ENCODE results near the gene MUS81.

- no peak for TF ChIP-seq POLR2A (IDR thresholded peaks at IDR 0.05)
- TF ChIP-seq CTCF (IDR thresholded peaks at IDR 0.05) = no peak
- TF ChIP-seq POLR2AphosphoS5 (IDR thresholded peaks at IDR 0.05) = no peak
Observed at GRCh38 chr11:65859812-65860277, 388 bp upstream of the MUS81 start.

Measured in transverse colon (tissue), 4 donors.